HG02885 (cell line): ENCODE results near the gene SULT4A1.

Experiments
- ATAC-seq: cut with Tn5 transposase; IDR thresholded peaks from one replicate; pipeline ENCODE4 v1.9.1; 2021; ENCODE audit warnings: mild to moderate bottlenecking; ENCODE audit not compliant: unreplicated experiment, poor library complexity

SULT4A1 gene

GRCh38 chr22:43848366-43849171 lies 13.7 kb downstream of the SULT4A1 start:
- no peak for ATAC-seq

DNA sequence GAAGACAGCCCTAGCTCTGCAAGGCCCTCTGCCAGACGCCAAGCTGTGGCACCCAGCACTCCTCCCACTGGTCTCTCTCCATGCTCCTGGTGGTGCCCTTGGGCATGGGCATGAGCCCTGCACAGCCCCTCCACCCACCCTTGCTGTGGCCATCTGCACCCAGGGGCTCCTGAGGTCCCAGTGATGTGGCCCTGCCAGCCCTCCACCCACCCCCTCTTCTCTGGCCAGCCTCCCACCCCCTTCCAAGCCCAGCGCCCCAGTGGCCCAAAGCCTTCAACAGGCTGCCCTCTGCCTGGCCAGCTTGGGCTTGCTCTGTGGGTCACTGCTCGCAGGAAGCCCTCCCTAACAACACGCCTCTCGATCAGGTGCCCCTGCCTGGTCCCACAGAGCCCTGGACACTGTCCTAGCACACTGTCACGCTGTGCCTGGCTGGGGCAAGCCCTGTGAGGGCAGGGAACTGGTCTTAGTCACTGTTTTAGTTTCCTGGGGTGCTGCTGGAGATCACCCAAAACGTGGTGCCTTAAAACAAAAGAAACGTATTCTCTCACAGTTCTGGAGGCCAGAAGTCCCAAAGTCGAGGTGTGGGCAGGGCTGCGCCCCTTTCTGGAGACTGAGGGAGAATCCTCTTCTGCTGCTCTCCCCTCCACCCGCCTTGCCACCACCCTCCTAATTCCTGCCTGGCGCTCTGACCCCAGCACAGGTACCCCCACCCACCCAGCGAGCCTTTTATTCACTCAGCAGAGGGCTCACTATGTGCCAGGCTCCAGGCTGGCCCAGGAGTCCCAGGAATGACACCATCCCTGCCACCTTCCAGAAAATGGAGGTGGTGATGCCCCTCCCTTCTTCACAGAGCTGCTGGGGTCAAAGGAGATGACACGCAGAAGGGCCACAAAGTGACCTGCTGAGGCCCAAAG lies 14.7 kb downstream of the SULT4A1 start:
- no peak for ATAC-seq

DNA sequence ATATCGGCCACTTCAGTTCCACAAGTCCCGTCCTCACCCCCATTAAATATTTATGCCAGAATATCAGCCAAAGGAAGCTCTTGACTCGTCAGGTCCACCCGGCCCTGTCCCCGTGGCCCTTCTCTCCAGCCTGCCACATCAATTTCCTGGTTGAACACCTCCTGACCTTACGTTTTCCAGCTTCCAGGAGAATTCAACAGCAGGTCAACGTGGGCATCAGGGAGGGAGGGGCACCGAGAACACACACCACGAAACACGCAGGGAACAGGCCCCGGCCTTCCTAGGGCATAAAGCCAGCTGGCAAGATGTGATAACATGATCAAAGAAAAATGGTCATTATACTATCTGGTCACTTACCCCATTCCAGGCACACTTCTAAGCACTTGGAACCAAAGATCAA lies 15.3 kb downstream of the SULT4A1 start:
- ATAC-seq, result no peak

GRCh38 chr22:43845981-43846380 lies 16.3 kb downstream of the SULT4A1 start:
- no peak for ATAC-seq

DNA sequence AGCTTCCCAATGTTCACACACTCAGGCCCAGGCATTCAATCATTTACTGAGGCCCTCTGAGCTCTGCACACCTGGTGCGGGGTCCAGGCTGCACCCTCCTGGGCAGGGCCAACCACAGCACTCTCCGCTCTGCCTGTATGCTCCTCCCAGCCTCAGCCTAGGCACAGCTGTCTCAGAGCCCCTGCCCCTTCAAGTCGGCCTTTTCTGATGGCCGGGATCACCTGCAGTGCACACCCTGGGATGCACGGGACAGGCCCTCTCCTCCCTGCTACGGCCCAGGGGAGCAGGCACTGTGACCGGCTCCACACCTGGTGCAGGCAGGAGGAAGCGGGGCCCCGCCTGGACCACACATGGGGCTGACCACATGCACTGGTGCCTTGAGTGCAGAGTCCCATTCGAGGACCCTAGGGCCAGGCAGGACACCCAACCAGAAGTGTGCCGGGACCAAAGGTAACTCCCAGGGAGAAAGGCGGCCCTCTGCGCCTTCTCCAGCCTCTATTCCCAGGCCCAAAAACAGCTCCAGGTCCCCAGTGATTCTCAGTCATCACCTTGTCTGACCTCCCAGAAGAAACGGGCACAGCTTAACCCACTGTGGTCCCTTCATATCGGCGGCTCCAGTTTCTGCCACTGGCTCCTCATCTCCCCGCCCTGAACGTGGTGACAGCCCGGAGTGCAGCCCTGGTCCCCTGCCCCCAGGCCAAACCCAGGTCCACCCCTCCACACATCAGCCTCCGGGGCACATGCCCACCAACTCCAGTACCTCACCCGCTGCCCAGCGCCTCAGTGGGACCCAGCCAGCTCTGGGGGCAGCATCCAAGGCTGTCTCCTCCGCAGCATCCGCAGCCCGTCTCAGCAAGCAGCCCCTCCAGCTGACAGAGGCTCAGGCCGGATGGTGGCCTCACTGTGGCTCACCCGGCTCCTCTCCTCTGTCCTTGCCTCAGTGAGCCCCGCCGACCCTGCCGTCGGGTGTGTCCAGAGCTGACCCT lies 17.5 kb downstream of the SULT4A1 start:
- no peak for ATAC-seq

DNA sequence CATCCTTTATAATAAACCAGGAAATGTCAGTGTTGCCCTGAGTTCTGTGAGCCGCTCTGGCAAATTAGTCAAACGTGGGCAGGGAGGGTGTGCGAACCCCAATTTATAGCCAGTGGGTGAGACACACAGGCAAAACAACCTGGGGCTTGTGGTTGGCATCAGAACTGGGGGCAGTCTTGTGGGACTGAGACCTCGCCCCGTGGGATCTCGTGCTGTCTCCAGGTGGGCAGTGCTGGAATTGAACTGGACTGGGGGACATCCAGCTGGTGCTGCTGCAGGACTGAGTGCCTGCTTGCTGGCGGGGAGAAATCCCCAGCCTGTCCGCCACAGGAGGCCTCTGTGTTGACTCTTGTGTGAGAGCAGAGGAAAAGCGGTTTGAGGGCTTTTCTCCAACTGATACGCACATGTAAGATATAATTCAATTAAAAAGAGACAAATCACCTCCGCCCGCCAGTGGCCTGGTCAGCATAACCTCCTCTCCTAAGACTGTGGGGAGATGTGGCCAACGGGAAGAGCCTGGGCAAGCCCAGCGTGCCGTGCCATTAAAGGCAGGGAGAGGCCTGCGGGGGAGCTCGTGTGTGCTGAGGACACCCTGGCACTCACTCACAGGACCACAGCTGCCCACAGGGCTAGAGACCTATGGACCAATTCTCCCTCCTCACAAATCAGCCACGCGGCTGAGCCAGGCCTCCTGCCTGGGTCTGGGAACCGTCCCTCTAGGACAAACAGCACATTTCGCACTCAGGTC lies 18.4 kb downstream of the SULT4A1 start:
- ATAC-seq, result no peak

GRCh38 chr22:43841742-43842141 lies 20.6 kb downstream of the SULT4A1 start:
- no peak for ATAC-seq

- no peak for ATAC-seq
Measured at GRCh38 chr22:43840851-43841250, 21.5 kb downstream of the SULT4A1 start.

DNA sequence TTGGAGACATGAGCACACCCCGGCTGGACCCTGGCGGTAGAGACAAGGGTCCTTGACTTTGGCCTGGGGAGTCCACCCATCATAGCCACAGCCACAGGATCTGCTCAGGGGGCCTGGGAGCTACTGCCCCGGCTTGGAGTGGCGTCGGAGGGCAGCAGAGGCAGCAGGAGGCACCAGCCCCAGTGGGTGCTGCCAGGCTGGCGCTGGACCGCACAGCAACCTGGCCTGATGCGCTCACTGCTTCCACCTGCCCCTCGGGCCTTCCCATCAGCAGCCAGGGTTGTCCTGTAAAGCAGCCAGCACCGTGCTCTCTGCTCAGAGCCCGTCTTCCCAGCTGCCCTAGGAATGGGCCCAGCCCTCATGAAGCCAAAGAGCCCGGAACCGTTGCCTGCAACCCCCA lies 21.9 kb downstream of the SULT4A1 start:
- ATAC-seq, result no peak

DNA sequence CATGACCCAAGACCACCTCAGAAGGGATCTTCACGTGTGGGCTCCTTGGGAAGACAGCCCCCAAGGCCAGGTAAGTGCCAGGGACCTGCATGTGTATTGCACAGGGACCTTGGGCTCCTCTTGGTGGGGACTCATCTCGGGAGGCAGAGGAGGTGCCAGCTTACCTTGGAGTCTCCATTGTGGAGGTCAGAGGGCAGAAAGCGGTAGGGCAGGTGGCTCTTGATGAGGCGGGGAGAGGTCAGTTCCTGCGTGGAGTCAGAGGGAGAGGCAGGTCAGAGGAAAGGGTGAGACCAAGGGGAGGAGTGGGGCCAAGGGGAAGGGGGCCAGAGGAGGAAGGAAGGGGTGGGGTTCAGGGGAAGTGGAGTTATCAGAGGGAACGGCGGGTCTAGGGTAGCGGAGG lies 22.5 kb downstream of the SULT4A1 start:
- ATAC-seq, result no peak

DNA sequence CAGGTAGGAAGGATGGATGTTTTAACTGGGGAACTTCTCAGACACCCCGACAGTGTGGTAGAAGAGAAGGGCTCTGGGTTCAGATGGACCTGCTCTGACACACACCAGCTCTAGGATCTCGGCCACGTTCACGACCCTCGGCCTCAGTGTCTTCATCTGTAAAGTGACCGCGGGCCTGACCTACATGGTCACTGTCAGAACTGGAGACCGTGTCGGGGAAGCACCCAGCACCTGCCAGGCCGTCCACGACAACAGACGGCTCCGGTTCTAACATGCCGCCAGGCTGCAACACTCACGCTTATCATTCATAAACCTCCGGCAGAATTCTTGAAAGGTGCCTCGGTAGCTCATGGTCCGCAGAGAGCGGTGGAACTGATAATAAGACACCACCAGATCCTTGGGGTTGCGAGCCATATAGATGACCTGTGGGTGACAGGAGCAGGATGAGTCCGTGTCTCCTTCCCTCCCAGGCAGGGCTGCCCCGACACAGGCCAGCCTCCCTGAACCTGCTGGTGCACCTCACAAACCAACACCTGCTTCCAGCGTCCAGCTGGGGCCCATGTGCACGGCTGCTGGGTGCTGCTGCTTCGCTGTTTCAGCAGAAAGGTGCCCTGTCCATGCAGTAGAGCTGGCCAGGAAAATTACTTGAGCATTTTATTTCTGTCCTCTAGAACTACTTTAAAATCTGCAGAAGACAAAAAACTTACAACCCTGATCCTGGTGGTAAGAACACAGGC lies 23.6 kb downstream of the SULT4A1 start:
- no peak for ATAC-seq

DNA sequence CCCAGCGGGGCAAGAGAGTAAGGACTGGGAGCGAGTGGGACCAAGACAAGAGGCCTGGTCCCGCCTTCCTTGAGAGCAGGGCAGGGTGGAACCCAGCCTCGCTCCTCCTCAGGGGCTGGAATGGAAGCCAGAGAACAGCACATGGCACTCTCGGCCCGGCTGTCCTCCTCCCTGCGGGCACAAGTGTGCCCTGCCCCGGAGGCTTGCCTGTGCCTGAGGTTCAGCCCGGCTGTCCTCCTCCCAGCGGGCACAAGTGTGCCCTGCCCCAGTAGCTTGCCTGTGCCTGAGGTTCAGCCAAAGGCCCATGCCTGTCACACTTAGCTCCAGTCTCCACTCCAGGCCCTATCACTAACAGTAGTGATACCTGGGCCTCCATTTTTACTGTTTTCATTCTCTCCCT lies 24.2 kb downstream of the SULT4A1 start:
- no peak for ATAC-seq

DNA sequence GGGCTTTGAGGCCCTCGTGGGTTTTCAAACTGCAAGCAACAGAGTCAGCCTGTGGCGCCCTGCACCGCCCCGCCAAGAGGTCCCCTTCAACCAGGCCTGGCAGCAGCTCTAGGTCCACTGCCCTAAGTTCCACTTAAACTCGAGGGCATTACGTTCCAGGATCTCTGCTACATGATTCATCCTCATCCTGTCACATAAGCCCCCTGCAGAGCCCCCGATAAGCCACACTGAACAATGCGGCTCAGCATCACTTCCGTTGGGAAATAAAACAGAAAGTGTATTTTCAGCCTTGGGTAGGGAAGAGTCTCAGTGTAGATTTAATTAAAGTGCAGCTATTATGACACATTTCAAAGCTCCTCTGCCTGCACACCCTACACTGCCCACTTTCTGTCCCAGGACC lies 24.6 kb downstream of the SULT4A1 start:
- ATAC-seq, result no peak

GRCh38 chr22:43835736-43836135 lies 26.6 kb downstream of the SULT4A1 start:
- ATAC-seq, result no peak

DNA sequence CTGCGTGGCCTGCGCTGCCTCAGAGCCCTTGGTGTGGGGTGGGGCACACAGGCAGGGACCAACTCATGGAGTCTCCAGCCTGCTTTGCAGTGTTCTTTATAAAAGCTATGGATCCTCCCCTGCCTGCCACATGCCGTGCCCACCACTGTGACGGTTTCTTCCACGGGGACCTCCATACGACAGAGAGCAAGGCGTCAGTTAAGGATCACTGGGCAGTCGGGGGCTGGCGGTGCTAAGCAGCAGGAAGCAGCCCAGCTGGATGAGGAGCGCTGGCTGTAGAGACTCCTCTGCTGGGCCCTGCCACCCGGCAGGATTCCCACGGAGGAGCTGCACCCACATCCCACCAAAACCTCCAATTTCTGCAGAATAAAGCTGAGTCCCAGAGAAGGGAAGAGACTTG lies 27.1 kb downstream of the SULT4A1 start:
- ATAC-seq, result no peak

DNA sequence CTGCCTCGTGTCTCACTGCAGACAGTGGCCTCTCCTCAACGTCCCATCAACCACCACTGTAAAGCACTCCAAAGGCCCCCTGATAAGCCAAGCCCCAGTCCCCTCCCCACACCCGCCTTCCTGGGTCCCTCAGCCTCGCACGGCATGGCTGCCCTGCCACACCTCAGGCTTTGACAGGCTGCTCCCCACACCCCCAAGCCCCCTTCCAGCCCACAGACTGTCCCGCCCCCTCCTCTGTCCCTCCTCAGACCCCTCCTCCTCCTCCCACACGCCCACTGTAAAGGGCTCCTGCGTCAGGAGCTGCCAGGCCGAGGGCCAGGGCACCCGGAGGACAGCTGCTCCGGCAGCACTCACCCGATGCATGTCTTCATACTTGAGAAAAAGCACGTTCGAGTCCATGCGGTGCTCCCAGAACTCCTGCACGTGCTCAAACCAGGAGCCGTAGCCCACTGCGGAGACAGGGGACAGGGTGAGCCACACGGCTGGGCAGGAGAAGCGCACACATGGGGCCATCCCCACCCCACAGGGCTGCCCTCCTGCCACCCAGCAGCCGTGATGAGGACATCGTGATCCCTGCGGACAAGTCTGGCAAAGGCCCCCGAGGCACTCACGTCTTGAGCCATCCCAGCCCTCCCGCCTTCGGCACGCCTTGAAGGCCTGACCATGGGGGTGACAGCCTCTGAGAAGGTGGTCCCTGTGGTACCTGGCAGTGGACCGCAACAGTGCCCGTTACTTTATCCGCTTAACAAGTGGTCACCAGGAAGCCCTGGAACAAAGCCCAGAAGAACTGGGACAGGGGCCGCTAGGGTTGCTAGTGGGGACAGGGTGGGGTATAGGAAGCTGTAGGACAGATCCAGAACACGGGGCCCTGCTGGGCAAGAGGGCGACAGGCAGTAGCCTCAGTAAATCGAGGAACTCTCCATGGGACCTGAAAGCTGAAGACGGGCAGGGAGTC lies 28.8 kb downstream of the SULT4A1 start:
- ATAC-seq, result no peak

- ATAC-seq, result no peak
Measured at GRCh38 chr22:43832393-43833265, 29.7 kb downstream of the SULT4A1 start.
